Measurements from ENCODE around the gene CCR8. TPM values are rescaled to one million over a fixed set of nuclear protein-coding genes. Genes with fewer than 3 reads are reported as not detected.
"Not testable (repeated sequence)": the region's sequence is repeated elsewhere in the genome, so short reads cannot be mapped to it uniquely, and the experiment has no call there.

Gene CCR8
- total RNA-seq, 1 experiment from 2014 or later = not detected

DNA sequence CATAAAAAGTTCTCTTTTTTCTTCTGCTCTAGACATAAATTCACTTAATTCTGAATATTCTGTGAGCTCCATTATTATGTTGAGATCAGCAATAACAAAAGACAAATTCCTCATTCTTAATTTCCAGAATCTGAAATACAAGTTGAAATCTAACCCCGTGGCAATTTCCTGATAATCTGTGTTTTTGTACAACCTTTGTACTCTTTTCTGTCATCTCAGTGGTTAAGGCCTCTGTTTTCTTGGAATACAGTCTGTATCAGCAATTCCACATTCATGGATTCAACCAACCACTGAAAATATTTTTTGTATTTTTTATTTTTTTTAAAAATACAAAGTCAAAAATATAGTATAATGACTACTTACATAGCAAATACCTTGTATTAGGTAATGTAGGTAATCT, 8.7 kb downstream of the CCR8 start:
- in situ Hi-C loops (cut with HindIII; ENCODE audit: low pct_unique_long_range_greater_than_20kb, low sequenced_read_pairs) = no loop called here
- no peak for DNase-seq (ENCODE audit: low read depth)

- no peak for DNase-seq (ENCODE audit: low read depth)
- in situ Hi-C loops (cut with HindIII; ENCODE audit: low pct_unique_long_range_greater_than_20kb, low sequenced_read_pairs) = no loop called here
Observed at GRCh38 chr3:39339086-39339485, 9.6 kb downstream of the CCR8 start.

DNA sequence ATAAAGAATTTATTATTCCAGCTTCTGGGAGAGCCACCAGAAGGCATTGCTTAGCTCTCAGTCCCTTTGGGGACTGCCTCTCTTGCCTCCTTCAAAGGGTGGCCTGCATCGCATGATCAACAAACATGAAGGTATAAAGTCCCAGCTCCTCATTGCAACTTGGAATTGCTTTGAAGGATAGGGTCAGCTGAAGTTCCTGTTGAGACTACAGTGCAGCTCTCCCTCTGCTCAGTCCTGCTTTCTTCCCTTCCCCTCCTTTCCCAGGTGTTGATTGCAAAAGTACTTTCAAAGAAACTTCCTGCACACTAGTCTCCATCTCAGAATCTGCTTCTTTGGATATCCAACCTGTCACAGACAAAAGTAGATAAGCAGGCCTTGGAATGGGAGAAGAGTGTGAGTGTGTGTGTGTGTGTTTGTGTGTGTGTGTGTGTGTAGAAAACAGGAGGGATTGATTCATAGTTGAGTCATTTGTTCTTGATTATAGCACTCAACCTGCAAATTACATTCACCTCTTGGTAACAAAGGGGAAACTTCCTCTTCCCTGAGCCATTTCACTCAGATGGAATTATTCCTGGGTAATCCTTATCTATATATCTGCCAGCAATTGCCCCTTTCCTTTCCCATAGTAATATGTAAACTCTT, 13.7 kb downstream of the CCR8 start:
- in situ Hi-C loops (cut with HindIII; ENCODE audit: low pct_unique_long_range_greater_than_20kb, low sequenced_read_pairs) = no loop called here
- no peak for DNase-seq (ENCODE audit: low read depth)

DNA sequence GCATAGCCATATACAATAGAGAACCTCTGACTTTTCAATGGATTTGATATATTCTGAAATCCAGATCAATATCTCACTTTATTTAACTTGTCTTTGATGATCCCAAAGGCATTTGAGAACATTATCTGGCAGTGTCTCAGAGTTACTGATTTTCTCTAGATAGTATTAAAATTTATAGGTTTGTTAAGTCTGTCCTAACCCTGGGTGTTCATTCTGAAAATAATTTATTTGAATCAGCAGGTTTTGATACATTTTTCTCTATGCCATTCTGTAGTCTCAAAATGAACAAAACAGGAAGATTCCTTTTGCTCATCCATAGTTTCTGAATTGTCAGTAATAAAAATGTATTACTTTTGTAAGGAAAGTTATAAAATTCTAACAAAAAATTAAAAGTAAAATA, 14.3 kb downstream of the CCR8 start:
- in situ Hi-C loops (cut with HindIII; ENCODE audit: low pct_unique_long_range_greater_than_20kb, low sequenced_read_pairs) = no loop called here
- DNase-seq (ENCODE audit: low read depth) = no peak

- DNase-seq (ENCODE audit: low read depth) = no peak
- in situ Hi-C loops (cut with HindIII; ENCODE audit: low pct_unique_long_range_greater_than_20kb, low sequenced_read_pairs) = no loop called here
Observed at GRCh38 chr3:39344746-39345344, 15.3 kb downstream of the CCR8 start.

- in situ Hi-C loops (cut with HindIII; ENCODE audit: low pct_unique_long_range_greater_than_20kb, low sequenced_read_pairs) = no loop called here
- no peak for DNase-seq (ENCODE audit: low read depth)
Observed at GRCh38 chr3:39346785-39347585, 17.5 kb downstream of the CCR8 start.

GRCh38 chr3:39347586-39347876, 18.0 kb downstream of the CCR8 start:
- in situ Hi-C loops (cut with HindIII; ENCODE audit: low pct_unique_long_range_greater_than_20kb, low sequenced_read_pairs) = no loop called here
- no peak for DNase-seq (ENCODE audit: low read depth)

DNA sequence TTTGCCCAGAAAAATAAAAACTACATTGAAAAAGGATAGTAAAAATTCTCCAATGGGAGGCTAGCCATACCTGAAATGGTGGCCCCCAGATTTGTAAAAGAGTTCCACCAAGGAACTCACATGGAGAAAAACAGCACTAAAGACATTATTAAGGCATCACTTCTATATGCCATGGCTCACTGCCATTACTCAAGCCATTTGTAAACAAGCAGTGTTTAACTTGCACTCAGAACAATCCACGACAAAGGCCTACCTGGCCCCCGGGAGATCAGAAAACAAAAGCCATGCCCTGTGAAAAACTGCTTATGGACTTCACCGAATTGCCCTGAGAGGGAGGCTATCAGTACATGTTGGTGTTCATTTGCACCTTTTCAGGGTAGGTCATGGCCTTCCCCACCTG, 19.6 kb downstream of the CCR8 start:
- no peak for DNase-seq (ENCODE audit: low read depth)
- in situ Hi-C loops (cut with HindIII; ENCODE audit: low pct_unique_long_range_greater_than_20kb, low sequenced_read_pairs) = no loop called here

DNA sequence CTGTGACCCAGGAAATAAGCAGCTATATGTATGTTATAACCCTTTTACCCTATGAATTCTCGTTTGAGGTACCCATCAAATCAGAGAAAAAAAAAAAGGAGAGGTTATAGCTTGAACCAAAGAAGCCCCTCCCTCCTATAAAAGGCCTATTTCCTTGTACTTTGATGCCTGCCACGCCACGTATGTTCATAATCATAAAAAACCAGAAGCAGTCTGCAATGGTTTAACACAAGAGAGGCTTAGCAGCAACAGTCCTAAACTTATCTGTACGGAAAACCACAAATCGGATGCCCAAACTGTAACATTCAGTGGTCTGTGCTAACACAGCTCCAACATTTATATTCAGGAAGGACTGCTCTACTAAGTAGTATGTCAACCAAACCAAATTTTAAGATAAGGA, 21.2 kb downstream of the CCR8 start:
- in situ Hi-C loops (cut with HindIII; ENCODE audit: low pct_unique_long_range_greater_than_20kb, low sequenced_read_pairs) = no loop called here

DNA sequence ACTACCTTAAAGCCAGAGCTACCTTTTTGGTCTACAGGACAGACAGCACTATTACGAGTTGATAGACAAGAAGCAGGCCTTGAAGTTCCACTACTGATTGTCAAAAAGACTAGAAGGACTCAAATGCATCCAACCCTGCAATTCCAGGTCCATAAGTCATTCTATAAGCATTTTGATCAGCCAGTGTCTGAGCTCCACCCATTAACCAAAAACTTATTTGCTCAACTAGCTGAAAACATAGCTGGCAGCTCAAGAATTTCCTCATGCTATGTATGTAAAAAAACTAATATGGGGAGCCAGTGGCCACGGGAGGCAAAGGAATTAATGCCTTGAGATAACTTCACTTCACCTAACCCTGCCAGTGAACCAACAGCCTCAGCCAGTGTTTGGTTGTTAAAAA, 21.6 kb downstream of the CCR8 start:
- in situ Hi-C loops (cut with HindIII; ENCODE audit: low pct_unique_long_range_greater_than_20kb, low sequenced_read_pairs); DNase-seq (ENCODE audit: low read depth): not testable (repeated sequence)

More for the DNA sequence above, 21.2 kb downstream of the CCR8 start:
- DNase-seq (ENCODE audit: low read depth) = no peak

DNA sequence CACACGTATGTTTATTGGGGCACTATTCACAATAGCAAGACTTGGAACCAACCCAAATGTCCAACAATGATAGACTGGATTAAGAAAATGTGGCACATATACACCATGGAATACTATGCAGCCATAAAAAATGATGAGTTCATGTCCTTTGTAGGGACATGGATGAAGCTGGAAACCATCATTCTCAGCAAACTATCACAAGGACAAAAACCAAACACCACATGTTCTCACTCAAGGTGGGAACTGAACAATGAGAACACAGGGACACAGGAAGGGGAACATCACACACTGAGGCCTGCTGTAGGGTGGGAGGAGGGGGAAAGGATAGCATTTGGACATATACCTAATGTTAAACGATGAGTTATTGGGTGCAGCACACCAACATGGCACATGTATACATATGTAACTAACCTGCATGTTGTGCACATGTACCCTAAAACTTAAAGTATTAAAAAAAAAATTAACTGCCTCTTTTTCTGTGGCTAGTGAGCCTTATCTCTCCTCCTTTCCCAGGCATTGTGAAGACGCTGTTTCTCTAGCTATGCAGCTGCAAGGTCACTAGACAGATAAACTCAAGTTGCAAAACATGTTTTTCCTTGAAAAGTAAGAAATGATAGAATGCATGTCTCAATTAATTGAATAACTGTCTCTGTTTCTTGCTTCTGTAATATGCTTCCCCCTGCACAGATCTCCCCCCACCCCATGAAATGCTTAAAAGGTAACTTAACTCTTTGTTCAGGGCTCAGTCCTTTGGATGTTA, 23.8 kb downstream of the CCR8 start:
- DNase-seq (ENCODE audit: low read depth); in situ Hi-C loops (cut with HindIII; ENCODE audit: low pct_unique_long_range_greater_than_20kb, low sequenced_read_pairs): not testable (repeated sequence)

GRCh38 chr3:39358333-39358732, 28.8 kb downstream of the CCR8 start:
- no peak for DNase-seq (ENCODE audit: low read depth)
- in situ Hi-C loops (cut with HindIII; ENCODE audit: low pct_unique_long_range_greater_than_20kb, low sequenced_read_pairs) = no loop called here

DNA sequence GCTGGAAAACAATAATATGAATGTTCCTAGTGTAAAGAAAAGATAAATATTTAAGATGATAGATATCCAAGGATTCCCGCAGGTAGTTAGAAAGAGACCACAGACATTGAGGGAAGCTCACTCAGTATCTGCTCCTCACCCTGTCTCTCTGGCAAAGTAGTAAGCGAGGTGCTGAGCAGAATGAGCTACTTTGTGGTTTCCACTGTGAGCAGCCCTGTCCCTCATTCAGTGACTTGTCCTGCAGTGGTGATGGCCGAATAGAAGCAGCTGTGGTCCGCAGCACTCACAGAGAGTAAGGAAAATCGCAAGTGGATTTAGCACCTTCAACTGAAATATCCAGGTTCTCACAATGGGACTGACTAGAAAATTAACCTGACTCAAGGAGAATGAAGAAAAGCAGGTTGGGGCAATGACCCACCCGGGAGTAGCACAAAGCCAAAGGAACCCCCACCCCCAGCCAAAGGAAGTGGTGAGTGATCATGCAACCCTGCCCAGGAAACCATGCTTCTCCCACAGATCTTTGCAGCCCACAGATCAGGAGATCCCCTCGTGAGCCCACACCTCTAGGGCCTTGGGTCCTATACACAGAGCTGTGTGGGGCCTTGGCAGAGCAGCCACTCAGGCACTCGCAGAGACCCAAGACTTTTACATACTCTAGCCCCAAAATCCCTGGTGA, 31.9 kb downstream of the CCR8 start:
- in situ Hi-C loops (cut with HindIII; ENCODE audit: low pct_unique_long_range_greater_than_20kb, low sequenced_read_pairs) = no loop called here
- DNase-seq (ENCODE audit: low read depth) = no peak

GRCh38 chr3:39362192-39362591, 32.7 kb downstream of the CCR8 start:
- in situ Hi-C loops (cut with HindIII; ENCODE audit: low pct_unique_long_range_greater_than_20kb, low sequenced_read_pairs) = no loop called here
- DNase-seq (ENCODE audit: low read depth) = no peak

DNA sequence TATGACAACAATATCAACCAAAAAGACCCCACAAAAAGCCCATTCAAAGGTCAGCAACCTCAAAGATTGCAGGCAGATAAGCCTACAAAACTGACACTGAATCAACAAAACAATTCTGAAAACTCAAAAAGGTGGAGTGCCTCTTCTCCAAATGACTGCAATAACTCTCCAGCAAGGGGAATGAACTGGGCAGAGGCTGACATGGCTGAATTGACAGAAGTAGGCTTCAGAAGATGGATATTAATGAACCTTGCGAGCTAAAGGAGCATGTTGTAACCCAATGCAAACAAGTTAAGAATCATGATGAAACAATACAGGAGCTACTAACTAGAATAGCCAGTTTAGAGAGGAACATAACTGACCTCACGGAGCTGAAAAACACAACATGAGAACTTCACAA, 33.3 kb downstream of the CCR8 start:
- in situ Hi-C loops (cut with HindIII; ENCODE audit: low pct_unique_long_range_greater_than_20kb, low sequenced_read_pairs) = no loop called here
- no peak for DNase-seq (ENCODE audit: low read depth)

DNA sequence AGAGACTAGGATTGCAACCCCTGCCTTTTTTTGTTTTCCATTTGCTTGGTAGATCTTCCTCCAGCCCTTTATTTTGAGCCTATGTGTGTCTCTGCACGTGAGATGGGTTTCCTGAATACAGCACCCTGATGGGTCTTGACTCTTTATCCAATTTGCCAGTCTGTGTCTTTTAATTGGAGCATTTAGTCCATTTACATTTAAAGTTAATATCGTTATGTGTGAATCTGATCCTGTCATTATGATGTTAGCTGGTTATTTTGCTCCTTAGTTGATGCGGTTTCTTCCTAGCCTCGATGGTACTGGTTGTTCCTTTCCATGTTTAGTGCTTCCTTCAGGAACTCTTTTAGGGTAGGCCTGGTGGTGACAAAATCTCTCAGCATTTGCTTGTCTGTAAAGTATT, 40.9 kb downstream of the CCR8 start:
- DNase-seq (ENCODE audit: low read depth); in situ Hi-C loops (cut with HindIII; ENCODE audit: low pct_unique_long_range_greater_than_20kb, low sequenced_read_pairs): not testable (repeated sequence)

- in situ Hi-C loops (cut with HindIII; ENCODE audit: low pct_unique_long_range_greater_than_20kb, low sequenced_read_pairs) = no loop called here
- no peak for DNase-seq (ENCODE audit: low read depth)
Observed at GRCh38 chr3:39372833-39373232, 43.3 kb downstream of the CCR8 start.

DNA sequence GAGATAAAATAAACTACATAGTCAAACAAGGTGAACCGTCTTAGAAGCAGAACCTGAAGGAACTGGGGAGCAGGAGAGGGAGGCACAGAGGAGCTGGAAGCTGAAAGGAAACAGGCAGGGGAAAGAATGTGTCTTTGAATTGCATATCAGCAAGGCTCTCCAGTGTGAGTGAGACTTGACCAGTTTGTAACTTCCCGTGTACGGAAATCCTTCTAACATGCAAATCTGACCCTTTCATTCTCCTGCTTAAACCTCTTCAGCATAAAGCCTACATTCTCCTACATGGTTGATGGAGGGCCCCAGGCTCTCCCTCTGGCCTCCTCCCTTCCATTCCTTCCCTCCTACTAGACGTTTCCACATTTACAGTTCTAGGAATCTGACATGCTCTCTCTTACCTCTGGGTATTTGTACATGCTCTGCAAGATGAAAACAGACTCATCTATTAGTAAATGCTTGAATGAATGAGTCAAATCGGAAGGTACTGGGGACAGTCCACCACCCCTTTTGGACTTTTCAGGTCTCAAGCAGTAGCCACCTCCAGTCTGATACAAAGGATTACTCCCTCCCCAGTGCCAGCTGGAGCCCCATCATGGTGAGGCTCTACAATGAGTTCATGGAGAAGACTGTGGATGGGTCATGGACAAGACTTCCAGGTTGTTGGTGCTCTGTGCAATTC, 47.6 kb downstream of the CCR8 start:
- in situ Hi-C loops (cut with HindIII; ENCODE audit: low pct_unique_long_range_greater_than_20kb, low sequenced_read_pairs) = no loop called here
- no peak for DNase-seq (ENCODE audit: low read depth)
